ENCODE measurements around the gene MORN1. TPM values are rescaled to one million over a fixed set of nuclear protein-coding genes. Genes with fewer than 3 reads are reported as not detected.

MORN1 gene
- total RNA-seq, 4 donors from 2014 or later = 5.0 to 14.6 (median 9.2) TPM

- Histone ChIP-seq H3K4me3 (no peak overlapping the region), H3K27me3 (no peaks in the 10 kb centered on the region), H3K36me3 (peaks cover 0 to 57% of the 10 kb centered on the region in 2 donors), H3K9me3 (no peaks in the 10 kb centered on the region), H3K4me1 (peaks cover 0 to 92% (median 49%) of the 10 kb centered on the region in 3 donors), H3K27ac (peak overlapping the region in 3 of 4 donors; percentile 40 to 86 (median 81))
- no peak for TF ChIP-seq POLR2A (IDR thresholded peaks at IDR 0.05)
- TF ChIP-seq EP300 (IDR thresholded peaks at IDR 0.05) = no peak
- TF ChIP-seq CTCF (IDR thresholded peaks at IDR 0.05) = no peak
- TF ChIP-seq POLR2AphosphoS5 (IDR thresholded peaks at IDR 0.05) = no peak
- ATAC-seq = no peak
- WGBS, 2 donors (ENCODE audit: low coverage in 1 of 2) = 65 to 85% methylated on average over 4 to 10 of the region's 35 CpGs
Observed at GRCh38 chr1:2303016-2303775, 88.2 kb downstream of the MORN1 start.

DNA sequence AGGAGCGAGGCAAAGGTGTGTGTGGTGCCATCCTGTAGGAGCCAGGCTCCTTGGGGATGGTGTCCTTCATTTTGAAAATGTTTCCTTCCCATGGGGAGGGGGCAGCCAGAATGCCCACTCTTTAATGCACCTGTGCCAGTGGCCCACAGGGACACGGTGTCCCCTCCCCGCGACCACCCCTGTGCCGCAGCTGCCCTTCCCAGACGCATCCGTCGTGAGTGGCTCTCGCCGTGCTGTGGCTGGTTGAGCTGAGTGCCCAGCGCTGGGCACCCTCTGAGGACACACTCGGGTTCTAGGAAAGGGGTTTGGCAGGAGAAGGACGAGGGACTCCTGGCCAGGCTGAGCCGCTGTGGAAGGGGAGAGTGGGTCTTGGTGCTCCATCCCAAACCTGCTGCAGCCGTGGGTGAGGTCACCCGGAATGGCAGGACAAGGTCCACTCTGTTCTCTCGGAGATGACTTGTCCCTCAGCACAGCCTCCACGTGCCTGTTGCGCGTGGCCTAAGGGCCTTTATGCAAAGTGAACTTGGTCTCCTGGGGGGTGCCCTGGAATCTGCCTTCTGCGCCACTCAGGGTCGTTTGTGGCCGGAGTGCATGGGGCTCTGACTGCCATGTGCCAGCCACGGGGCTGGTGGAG is 88.9 kb downstream of the MORN1 start:
- ATAC-seq = no peak
- Histone ChIP-seq H3K27ac (peak overlapping the region in 3 of 4 donors; percentile 81 to 86 (median 81)), H3K4me3 (no peak overlapping the region), H3K36me3 (peaks cover 0 to 52% of the 10 kb centered on the region in 2 donors), H3K4me1 (peaks cover 0 to 99% (median 54%) of the 10 kb centered on the region in 3 donors), H3K9me3 (no peaks in the 10 kb centered on the region), H3K27me3 (no peaks in the 10 kb centered on the region)
- TF ChIP-seq POLR2A (IDR thresholded peaks at IDR 0.05) (no peak), EP300 (IDR thresholded peaks at IDR 0.05) (no peak), CTCF (IDR thresholded peaks at IDR 0.05) (no peak), POLR2AphosphoS5 (IDR thresholded peaks at IDR 0.05) (no peak)
- no CpG with 5 or more reads among the region's 24 CpGs for WGBS, 2 donors (ENCODE audit: low coverage in 1 of 2)

DNA sequence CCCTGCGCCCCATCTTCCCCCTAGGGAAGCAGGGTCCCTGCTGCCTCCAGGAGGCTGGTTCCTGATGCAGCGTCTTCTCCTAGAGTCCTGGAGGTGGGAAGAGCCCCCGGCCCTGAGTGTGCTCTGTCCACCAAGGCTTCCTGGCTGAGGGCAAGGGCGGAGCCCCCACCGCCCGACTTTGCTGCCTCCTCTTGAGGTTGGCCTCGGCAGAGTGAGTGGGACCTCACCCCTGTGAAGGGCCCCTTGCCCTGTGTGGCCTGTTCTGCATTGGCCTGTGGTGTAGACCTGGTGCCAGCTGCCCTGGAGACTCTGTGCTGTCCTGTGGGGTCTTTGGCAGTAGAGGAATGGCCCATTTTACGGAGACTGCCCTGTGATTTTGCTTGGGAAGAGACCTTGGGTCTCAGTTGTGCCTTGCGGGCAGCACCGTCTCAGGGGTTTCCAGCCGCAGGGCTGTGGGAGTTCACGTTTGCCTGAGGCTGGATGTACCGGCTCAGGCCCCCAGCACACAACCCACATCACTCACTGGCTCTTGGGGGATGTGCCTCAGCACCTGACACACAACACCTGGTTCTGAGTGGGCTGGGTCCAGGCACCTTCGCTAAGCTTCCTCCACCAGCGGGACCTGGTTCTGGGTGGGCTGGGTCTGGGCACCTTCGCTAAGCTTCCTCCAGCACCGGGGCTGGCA is 89.6 kb downstream of the MORN1 start:
- Histone ChIP-seq H3K9me3 (no peaks in the 10 kb centered on the region), H3K4me1 (peaks cover 0 to 100% (median 54%) of the 10 kb centered on the region in 3 donors), H3K27ac (peak overlapping the region in 3 of 4 donors; percentile 81 to 86 (median 81)), H3K27me3 (no peaks in the 10 kb centered on the region), H3K4me3 (peak overlapping the region in 1 of 2 donors; percentile 35), H3K36me3 (peaks cover 0 to 46% of the 10 kb centered on the region in 2 donors)
- WGBS, 2 donors (ENCODE audit: low coverage in 1 of 2) = 100% methylated on average over 1 of the region's 17 CpGs; no CpG with 5 or more reads in 1 of the 2 donors
- no peak for ATAC-seq
- TF ChIP-seq EP300 (IDR thresholded peaks at IDR 0.05) (no peak), POLR2A (IDR thresholded peaks at IDR 0.05) (no peak), CTCF (IDR thresholded peaks at IDR 0.05) (no peak), POLR2AphosphoS5 (IDR thresholded peaks at IDR 0.05) (no peak)

GRCh38 chr1:2300851-2301606 is 90.3 kb downstream of the MORN1 start:
- no peaks in the 10 kb centered on the region for H3K27me3 ChIP-seq
- H3K4me3 ChIP-seq = peak overlapping the region in 1 of 2 donors; percentile 35
- peak overlapping the region; percentile 40 to 86 (median 81) for H3K27ac ChIP-seq
- 10 to 20% methylated on average over 4 to 7 of the region's 37 CpGs for WGBS, 2 donors (ENCODE audit: low coverage in 1 of 2)
- no peaks in the 10 kb centered on the region for H3K9me3 ChIP-seq
- peaks cover 0 to 100% (median 55%) of the 10 kb centered on the region in 3 donors for H3K4me1 ChIP-seq
- peaks cover 0 to 39% of the 10 kb centered on the region in 2 donors for H3K36me3 ChIP-seq
- TF ChIP-seq POLR2AphosphoS5 (IDR thresholded peaks at IDR 0.05) = peak; percentile 14
- TF ChIP-seq EP300 (IDR thresholded peaks at IDR 0.05) = no peak
- TF ChIP-seq POLR2A (IDR thresholded peaks at IDR 0.05) = peak; percentile 36 to 44
- ATAC-seq = peak; percentile 66

Data from gastroesophageal sphincter (tissue), 4 donors.